ENCODE results near the gene TTL.

Gene TTL

GRCh38 chr2:112476434-112476833, 5.5 kb upstream of the TTL start:
- H3K9me2 ChIP-seq (replicated peaks; ENCODE audit: control insufficient read depth, low read length): no peaks in the 10 kb centered on the region
- TF ChIP-seq, protein P1, sequence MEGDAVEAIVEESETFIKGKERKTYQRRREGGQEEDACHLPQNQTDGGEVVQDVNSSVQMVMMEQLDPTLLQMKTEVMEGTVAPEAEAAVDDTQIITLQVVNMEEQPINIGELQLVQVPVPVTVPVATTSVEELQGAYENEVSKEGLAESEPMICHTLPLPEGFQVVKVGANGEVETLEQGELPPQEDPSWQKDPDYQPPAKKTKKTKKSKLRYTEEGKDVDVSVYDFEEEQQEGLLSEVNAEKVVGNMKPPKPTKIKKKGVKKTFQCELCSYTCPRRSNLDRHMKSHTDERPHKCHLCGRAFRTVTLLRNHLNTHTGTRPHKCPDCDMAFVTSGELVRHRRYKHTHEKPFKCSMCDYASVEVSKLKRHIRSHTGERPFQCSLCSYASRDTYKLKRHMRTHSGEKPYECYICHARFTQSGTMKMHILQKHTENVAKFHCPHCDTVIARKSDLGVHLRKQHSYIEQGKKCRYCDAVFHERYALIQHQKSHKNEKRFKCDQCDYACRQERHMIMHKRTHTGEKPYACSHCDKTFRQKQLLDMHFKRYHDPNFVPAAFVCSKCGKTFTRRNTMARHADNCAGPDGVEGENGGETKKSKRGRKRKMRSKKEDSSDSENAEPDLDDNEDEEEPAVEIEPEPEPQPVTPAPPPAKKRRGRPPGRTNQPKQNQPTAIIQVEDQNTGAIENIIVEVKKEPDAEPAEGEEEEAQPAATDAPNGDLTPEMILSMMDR (IDR thresholded peaks at IDR 0.05; ENCODE audit: low read depth, low read length, poor library complexity, severe bottlenecking): no peak
- TF ChIP-seq EZH2phosphoT487 (IDR thresholded peaks at IDR 0.05; ENCODE audit: borderline replicate concordance, low read length): no peak
- H3K79me2 ChIP-seq (ENCODE audit: control insufficient read depth, low read length): no peaks in the 10 kb centered on the region
- H4K20me1 ChIP-seq (ENCODE audit: control insufficient read depth, insufficient read depth, low read depth, low read length): no peaks in the 10 kb centered on the region
- H3K36me3 ChIP-seq (ENCODE audit: control insufficient read depth, low read length): no peaks in the 10 kb centered on the region; the same call in 1 of the 2 replicates
- H3K4me3 ChIP-seq (ENCODE audit: low read length): no peak overlapping the region
- H3K27ac ChIP-seq (ENCODE audit: low read depth, low read length): no peak overlapping the region
- H3K4me2 ChIP-seq (ENCODE audit: low read length): no peak overlapping the region
- H3K27me3 ChIP-seq (ENCODE audit: control insufficient read depth, low read length): no peaks in the 10 kb centered on the region
- H3F3A ChIP-seq (ENCODE audit: control insufficient read depth, insufficient read depth): peaks cover 5% of the 10 kb centered on the region; the same call in 1 of the 2 replicates
- peaks cover 8% of the 10 kb centered on the region for H3K4me1 ChIP-seq (ENCODE audit: control insufficient read depth, low read length)
- H3K9me3 ChIP-seq (ENCODE audit: control insufficient read depth, insufficient read depth, low read length): no peaks in the 10 kb centered on the region

DNA sequence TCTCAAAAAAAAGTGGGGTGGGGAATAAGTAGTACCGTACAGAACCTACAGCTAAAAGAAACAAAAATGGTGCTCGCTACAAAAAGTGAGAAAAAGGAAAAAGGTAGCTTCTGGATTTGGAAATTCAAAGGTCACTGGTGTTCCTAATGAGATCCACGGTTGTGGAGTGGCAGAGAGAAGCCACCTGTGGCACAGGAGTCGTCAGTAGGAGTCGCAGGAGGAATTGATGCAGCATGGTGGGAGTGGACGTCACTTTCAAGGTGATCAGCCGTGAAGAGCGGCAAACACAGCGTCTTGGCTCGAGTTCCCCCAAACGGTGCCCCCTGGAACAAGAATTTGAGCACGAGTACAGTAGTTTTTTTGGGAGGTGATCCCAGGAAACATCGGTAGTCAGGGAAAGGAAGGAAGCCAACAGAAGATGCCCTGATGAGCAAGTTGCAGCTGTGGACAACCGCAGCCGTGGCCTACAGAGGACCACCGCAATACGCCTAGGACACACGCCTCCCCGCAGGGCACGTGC, 1.4 kb upstream of the TTL start:
- Histone ChIP-seq H3K4me3 (ENCODE audit: low read length) (peak overlapping the region; percentile 98), H3K27ac (ENCODE audit: low read depth, low read length) (peak overlapping the region; percentile 88)

DNA sequence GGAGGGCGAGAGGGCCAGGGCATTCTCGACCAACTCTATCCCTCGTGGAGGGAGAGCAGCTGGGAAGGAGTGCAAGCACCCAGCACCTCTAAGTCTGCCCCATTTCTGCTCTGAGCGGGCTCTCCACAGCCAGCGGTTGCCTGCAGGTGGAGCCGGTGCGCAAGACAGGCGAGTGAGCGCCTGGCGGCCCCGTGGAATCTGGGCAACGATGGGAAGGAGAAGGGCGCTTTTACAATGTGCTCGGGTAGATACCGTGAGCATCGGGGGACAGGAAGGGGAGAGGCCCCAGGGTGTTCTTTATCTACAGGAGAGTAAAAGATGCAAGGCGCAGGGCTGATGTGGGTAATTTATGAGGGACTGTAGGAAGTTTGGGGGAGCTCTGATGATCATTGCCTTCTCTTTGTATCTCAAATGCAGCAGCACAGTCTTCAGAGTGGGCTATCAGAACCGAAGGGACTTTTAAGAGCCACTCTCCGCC, 867 bp upstream of the TTL start:
- TF ChIP-seq, protein P1 (IDR thresholded peaks at IDR 0.05; ENCODE audit: low read depth, low read length, poor library complexity, severe bottlenecking): peak; percentile 72
- no peak for TF ChIP-seq EZH2phosphoT487 (IDR thresholded peaks at IDR 0.05; ENCODE audit: borderline replicate concordance, low read length)
- Histone ChIP-seq H3K4me2 (ENCODE audit: low read length) (peak overlapping the region; percentile 95), H3K27me3 (ENCODE audit: control insufficient read depth, low read length) (no peaks in the 10 kb centered on the region), H3F3A (ENCODE audit: control insufficient read depth, insufficient read depth) (peaks cover 5% of the 10 kb centered on the region; the same call in 1 of the 2 replicates), H3K79me2 (ENCODE audit: control insufficient read depth, low read length) (peaks cover 41% of the 10 kb centered on the region), H3K27ac (ENCODE audit: low read depth, low read length) (peak overlapping the region; percentile 88), H3K9me3 (ENCODE audit: control insufficient read depth, insufficient read depth, low read length) (no peaks in the 10 kb centered on the region), H3K4me3 (ENCODE audit: low read length) (peak overlapping the region; percentile 98), H4K20me1 (ENCODE audit: control insufficient read depth, insufficient read depth, low read depth, low read length) (peaks cover 3% of the 10 kb centered on the region; the same call in 1 of the 2 replicates), H3K9me2 (replicated peaks; ENCODE audit: control insufficient read depth, low read length) (no peaks in the 10 kb centered on the region), H3K36me3 (ENCODE audit: control insufficient read depth, low read length) (peaks cover 25% of the 10 kb centered on the region), H3K4me1 (ENCODE audit: control insufficient read depth, low read length) (peaks cover 20% of the 10 kb centered on the region)

More for the DNA sequence above, 1.4 kb upstream of the TTL start:
- Histone ChIP-seq H4K20me1 (ENCODE audit: control insufficient read depth, insufficient read depth, low read depth, low read length) (peaks cover 3% of the 10 kb centered on the region; the same call in 1 of the 2 replicates), H3K36me3 (ENCODE audit: control insufficient read depth, low read length) (peaks cover 20% of the 10 kb centered on the region), H3K4me2 (ENCODE audit: low read length) (peak overlapping the region; percentile 95), H3F3A (ENCODE audit: control insufficient read depth, insufficient read depth) (peaks cover 5% of the 10 kb centered on the region; the same call in 1 of the 2 replicates), H3K9me3 (ENCODE audit: control insufficient read depth, insufficient read depth, low read length) (no peaks in the 10 kb centered on the region), H3K27me3 (ENCODE audit: control insufficient read depth, low read length) (no peaks in the 10 kb centered on the region), H3K9me2 (replicated peaks; ENCODE audit: control insufficient read depth, low read length) (no peaks in the 10 kb centered on the region), H3K79me2 (ENCODE audit: control insufficient read depth, low read length) (peaks cover 36% of the 10 kb centered on the region), H3K4me1 (ENCODE audit: control insufficient read depth, low read length) (peaks cover 20% of the 10 kb centered on the region)
- TF ChIP-seq, protein P1 (IDR thresholded peaks at IDR 0.05; ENCODE audit: low read depth, low read length, poor library complexity, severe bottlenecking): no peak
- TF ChIP-seq EZH2phosphoT487 (IDR thresholded peaks at IDR 0.05; ENCODE audit: borderline replicate concordance, low read length): no peak

Measured in DOHH2 (cell line).